ENCODE results near the gene ARHGAP25.

Gene ARHGAP25

DNA sequence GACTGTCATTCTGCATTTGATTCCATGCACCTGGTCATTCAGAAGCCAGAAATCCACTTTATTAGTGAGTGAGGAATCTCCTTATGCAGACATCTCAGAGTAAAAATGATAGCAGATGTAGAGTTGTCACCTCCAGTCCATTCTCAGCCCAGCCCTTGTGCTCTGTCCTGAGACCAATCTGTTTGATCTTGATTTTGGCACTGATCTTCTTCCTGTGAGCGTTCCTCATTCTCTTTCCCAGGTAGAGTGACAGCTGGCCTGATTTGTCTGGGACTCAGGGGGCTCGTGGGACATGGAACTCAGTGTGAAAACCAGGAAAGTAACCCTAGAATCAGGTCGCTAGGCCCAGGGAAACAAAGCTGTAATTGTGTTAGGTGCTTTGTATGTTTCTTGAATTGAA lies 8.9 kb downstream of the ARHGAP25 start:
- H3K4me3 ChIP-seq (ENCODE audit: low read depth, low read length): no peak overlapping the region
- TF ChIP-seq, protein P1, sequence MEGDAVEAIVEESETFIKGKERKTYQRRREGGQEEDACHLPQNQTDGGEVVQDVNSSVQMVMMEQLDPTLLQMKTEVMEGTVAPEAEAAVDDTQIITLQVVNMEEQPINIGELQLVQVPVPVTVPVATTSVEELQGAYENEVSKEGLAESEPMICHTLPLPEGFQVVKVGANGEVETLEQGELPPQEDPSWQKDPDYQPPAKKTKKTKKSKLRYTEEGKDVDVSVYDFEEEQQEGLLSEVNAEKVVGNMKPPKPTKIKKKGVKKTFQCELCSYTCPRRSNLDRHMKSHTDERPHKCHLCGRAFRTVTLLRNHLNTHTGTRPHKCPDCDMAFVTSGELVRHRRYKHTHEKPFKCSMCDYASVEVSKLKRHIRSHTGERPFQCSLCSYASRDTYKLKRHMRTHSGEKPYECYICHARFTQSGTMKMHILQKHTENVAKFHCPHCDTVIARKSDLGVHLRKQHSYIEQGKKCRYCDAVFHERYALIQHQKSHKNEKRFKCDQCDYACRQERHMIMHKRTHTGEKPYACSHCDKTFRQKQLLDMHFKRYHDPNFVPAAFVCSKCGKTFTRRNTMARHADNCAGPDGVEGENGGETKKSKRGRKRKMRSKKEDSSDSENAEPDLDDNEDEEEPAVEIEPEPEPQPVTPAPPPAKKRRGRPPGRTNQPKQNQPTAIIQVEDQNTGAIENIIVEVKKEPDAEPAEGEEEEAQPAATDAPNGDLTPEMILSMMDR (IDR thresholded peaks at IDR 0.05; ENCODE audit: low read depth, low read length): no peak

DNA sequence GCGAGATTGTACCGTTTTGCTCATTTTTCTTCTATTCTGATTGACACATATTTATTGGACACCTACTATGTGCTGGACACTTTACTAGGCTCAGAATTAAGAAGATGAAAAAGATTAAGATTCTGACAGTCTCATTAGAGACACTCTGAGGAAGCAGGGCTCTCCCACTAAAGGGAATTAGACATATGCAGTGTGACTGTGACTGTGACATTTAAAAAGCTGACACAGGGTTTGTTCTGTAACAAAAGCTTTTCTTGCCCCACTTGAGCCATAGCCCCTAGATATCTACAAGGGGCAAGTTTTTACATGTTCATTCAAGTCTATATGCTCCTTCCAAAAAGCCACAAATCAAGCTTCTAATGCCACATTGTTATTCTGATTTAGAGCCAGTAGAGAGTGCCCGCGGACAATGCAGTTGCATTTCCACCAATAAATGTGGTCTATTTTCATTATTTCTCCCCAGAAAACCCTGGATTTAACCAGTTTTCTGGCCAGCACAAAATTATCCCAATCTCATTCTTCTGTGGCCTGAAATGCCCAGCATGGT lies 9.8 kb downstream of the ARHGAP25 start:
- TF ChIP-seq, protein P1 (IDR thresholded peaks at IDR 0.05; ENCODE audit: low read depth, low read length): no peak
- no peak overlapping the region for H3K4me3 ChIP-seq (ENCODE audit: low read depth, low read length)

DNA sequence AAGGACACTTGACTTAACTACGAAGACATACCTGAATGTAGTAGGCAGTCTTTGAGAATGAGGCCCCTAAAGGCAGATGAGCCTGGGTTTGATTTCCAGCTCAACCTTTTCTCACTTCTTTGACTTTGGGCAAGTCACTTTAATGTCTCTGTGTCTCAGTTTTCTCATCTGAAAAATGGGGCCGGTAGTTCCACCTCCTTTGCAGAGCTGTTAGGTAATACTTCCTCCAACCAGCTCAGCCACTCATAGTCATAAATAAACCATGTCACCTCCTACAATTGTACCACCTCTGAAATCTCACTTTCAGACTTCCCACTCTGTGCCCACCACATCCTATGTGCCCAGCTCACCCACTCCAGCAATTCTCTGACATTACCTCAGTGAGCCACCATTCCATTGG lies 10.4 kb downstream of the ARHGAP25 start:
- no peak overlapping the region for H3K4me3 ChIP-seq (ENCODE audit: low read depth, low read length)
- TF ChIP-seq, protein P1 (IDR thresholded peaks at IDR 0.05; ENCODE audit: low read depth, low read length): no peak

DNA sequence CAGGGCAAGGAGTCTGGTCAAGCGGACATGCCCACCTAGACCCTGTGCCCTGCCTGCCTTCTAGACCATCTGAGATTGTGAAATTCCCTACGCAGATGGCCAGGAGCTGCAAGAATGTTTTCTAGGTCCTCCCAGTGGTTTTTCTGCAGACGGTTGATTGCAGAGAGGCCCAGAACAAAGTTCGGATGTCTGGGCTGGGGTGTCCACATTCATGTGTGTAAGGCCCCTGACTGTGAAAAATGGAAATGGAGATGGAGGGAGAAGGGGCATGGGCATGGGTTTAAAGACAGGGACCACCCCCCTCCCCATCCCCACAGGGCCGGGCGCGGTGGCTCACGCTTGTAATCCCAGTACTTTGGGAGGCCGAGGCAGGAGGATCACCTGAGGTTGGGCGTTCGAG lies 11.8 kb downstream of the ARHGAP25 start:
- TF ChIP-seq, protein P1 (IDR thresholded peaks at IDR 0.05; ENCODE audit: low read depth, low read length): no peak
- no peak overlapping the region for H3K4me3 ChIP-seq (ENCODE audit: low read depth, low read length)

DNA sequence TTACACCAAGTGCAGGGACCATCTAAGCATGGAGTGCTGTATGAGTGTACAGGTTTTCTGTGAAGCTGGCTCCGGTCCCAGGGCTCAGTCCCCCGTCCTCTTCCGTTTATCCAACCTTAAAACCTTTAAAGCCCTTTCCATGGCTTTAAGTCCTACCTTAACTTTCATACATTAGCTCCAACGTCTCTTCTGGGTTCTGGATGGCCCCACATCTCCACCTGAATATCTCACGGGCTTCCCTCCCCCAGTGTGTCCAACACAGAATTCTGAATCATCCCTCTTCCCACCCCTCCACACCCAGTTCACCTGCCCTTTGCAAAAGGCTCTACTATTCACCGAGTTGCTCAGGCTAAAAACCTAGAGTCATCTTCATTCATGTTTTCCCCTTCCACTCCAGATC lies 12.8 kb downstream of the ARHGAP25 start:
- H3K4me3 ChIP-seq (ENCODE audit: low read depth, low read length): no peak overlapping the region
- TF ChIP-seq, protein P1 (IDR thresholded peaks at IDR 0.05; ENCODE audit: low read depth, low read length): no peak

DNA sequence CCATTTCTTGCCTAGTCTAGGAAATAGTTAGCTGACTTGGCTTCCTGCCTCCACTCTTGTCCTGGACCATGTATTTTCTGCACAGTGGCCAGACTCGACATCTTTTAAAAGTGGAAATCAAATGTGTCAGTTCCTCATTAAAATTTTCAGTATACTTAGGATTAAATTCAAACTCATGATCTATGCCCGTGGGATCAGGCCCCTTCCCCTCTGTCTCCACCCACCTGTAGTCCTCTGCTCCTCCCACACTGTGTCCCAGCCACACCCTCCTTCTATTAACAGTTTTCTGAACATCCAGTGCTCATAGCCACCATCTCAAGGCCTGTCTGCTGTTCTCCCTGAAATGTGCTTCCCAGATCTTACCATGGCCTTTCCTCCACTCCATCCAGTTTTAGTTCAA lies 13.3 kb downstream of the ARHGAP25 start:
- no peak overlapping the region for H3K4me3 ChIP-seq (ENCODE audit: low read depth, low read length)
- TF ChIP-seq, protein P1 (IDR thresholded peaks at IDR 0.05; ENCODE audit: low read depth, low read length): no peak

DNA sequence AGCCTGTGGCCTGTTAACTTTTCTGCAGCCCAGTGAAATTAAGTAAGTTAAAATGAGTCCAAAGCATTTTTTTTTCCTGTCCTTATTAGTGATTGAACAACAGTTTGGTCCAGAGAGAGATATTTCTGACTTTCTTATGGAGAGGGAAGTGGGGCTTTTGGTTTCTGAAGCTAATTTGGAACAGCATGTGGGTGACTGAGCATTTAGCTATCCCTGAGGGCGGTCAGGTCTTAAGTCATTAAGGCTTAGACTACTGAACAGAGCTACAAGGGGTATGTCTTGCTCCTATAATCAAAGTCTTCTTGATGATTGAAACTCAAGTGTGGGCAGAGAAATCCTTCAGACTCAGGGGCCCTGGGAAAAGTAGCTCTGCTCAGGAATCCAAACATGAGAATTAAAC lies 14.0 kb downstream of the ARHGAP25 start:
- TF ChIP-seq, protein P1 (IDR thresholded peaks at IDR 0.05; ENCODE audit: low read depth, low read length): no peak
- H3K4me3 ChIP-seq (ENCODE audit: low read depth, low read length): no peak overlapping the region
